NT2/D1 (cell line): ENCODE data around the gene KCNJ9.

Experiments used
- SUZ12 ChIP-seq: IDR thresholded peaks from 2 replicates; pipeline ENCODE4 v1.6.1; 2011; ENCODE audit not compliant: insufficient read length, insufficient read depth; ENCODE audit errors: extremely low read depth
- YY1 ChIP-seq: IDR thresholded peaks from 2 replicates; pipeline ENCODE4 v1.6.1; 2011; ENCODE audit not compliant: insufficient read length, insufficient read depth
- ZNF274 ChIP-seq: IDR thresholded peaks from 2 replicates; pipeline ENCODE4 v1.6.1; 2011; ENCODE audit warnings: mild to moderate bottlenecking, low read depth, low read length

GRCh38 chr1:160097911-160098851 lies 16.8 kb downstream of the KCNJ9 start, which contains the start of gene IGSF8:
- TF ChIP-seq YY1, result no peak
- no peak for TF ChIP-seq ZNF274
- no peak for TF ChIP-seq SUZ12
